Activated CD4-positive, alpha-beta T cell treated with anti-CD3 and anti-CD28 coated beads, Interleukin-2, amount 50 U/mL, for 16 hours (primary cell): ENCODE data around the gene ADAMTSL1.
"Not testable (repeated sequence)": the region's sequence is repeated elsewhere in the genome, so short reads cannot be mapped to it uniquely, and the experiment has no call there.

Source experiments
- DNase-seq: peaks from one replicate; pipeline ENCODE4 v3.0.0-alpha.2; 2020

The ADAMTSL1 gene

DNA sequence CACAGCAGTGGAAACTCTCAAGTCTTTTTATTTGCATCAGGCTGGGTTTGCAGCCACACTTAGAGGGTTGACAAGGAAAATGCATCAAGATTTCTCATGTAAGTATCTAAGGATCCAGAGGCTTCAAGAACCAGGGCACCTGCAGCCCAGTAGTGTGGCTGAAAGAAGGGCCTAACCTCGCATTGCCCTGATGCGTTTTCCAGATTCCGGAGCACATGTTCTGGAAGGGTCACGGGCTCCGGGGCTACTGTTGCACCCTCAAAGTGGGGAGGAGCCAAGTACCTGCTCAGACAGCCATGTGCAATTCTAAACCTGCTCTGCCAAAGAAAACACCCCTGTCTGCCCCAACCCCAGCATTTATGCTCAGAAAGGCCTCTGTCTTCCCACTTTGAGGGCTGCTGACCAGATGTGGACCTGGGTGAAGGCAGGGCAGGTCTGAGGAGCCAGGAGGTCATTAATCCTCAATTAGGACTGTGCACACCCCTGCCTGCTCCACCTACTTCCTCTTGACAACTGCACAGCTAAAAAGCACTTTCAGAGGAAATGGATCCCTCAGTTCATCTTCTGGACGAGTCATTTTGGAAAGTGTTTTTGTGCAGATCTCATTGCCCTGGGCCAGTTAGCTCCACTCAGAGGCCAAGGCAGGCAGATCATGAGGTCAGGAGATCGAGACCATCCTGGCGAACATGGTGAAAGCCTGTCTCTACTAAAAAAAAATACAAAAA is 448.4 kb downstream of the ADAMTSL1 start:
- no peak for DNase-seq

DNA sequence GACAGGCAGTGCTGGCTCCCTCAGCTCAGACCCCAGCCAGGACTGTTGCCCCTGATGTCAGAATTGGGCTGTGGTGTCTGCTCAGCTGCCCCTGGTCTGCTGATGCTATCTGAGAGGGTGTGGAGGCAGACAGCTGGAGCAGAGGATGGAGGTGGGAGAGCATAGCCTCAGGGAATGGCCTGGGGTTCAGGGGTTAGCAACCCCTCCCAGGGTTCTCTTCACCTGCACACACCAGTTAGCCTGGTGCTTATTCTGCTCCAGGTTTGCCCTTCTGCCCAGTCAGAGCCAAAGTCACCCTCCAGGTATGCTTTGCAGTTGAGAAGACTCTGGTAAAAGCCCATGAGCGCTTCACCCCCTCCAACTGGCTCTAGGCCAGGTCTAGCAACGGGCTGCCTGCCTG is 449.2 kb downstream of the ADAMTSL1 start:
- no peak for DNase-seq

DNA sequence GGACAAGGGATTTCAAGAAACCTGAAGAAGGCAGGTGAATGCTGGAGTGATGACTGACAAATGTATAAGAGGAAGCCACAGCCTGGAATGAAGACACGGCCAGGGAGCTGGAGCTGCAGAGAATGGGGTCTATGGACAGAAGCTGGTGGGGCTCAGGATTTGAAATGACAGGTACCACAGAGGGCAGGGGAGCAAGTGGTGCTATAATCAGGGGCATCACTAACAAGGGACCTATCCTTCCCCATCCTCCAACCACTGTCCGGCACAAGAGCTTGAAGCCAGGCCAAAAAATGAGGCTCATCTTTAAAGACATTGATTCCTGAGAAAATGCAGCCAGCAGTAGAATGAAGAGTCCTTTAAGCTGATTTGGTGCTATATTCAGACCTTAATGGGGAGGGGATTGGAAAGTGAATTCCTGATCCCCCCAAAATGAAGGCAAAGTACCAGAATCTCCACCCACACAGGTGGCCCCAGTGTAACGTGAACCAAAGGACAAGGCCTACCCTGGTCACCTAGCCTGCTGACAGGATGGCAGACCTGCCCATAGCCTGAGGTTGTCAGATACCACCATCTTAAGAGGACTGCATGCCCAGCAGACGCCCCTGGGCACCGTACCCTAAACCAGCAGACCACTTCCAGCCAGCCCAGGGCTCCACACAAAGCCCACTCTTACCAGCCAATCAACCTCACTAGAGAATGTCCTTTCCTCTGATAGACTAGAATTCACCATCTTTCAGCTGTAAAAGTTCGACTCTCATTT is 449.9 kb downstream of the ADAMTSL1 start:
- no peak for DNase-seq

DNA sequence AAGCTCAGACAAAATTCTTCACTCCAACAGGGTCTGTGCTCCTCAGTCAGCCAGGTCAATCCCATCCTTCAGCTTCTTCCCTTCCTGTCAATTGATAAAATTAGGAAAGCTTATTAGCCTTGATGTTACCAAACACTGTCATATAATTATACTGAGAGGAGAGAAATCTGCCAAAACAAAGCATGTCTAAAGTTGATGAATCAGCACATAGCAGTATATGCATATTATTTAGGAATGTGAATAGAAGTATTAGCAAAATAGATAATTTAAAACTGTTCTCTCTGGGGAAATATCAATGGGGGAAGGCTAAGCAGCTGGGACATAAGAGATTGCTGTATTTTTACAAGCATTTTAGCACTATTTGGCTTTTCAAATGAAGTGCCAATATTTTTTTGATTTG is 451.9 kb downstream of the ADAMTSL1 start:
- no peak for DNase-seq

DNA sequence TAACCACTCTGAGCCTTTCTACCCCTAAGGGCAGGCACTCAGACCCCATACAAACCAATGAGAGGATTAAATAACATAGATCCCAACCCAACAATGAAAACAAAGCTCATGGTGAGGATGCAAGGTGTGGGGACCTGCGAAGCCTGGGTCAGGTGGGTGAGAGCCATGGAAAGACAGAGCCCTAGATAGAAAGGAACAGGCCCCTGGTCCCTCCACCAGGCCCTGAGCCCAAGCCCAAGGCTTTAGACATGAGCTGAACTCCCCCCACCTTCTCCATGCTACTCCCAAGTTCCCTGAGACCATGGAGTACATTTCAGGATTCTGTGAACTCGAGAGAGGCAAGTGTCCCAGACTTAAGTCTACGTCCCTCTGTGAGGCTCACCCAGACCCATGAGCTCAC is 452.6 kb downstream of the ADAMTSL1 start:
- DNase-seq = no peak

DNA sequence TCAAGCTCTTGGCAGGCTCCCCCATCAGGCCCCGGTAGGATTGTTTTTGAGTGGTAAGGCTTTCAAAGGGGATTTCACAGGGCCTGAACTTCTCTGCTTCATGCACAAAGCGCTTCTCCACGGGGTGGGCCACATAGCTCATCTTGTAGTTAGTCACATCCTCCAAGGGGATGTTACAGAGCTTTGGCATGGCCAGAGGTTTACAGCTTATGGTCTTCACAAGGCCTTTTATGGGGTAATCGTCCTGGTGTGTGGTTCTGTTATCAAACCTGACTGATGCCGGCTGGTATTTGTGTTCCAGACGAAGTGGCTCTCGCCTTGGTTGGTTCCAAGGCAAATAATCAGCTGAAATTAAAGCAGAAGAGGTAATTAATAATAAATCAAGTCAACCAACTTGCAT is 454.8 kb downstream of the ADAMTSL1 start:
- no peak for DNase-seq

DNA sequence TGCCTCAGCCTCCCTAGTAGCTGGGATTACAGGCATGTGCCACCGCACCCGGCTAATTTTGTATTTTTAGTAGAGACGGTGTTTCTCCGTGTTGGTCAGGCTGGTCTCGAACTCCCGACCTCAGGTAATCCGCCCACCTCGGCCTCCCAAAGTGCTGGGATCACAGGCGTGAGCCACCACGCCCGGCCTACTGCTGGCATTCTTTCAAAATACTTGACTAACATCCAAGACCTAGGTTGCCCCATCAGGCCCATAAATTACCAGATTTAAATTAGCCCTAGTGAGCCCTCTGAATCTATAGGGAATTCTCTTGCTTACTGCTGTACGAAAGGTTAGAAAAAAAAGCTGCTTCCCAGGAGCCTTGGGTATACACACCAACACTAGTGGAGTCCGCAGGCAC is 456.7 kb downstream of the ADAMTSL1 start:
- DNase-seq = not testable (repeated sequence)

DNA sequence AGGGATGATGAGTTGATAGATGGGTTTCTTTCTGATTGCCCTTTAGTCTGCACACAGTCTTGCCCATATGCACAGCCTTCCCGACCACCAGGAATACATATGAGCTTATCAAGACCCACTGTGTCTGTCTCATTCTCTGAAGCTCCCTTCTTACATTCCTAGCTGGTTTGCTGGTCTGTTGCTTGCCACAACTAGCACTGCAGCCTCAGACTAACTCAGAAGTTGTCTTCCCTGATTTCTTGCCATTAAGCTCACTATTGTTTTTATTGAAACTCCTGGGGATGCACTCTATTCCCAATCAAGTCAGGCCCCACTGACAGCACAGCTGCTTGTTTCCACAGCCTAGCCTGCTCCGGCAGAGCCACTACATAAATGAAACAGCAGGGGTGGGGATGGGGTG is 461.6 kb downstream of the ADAMTSL1 start:
- no peak for DNase-seq

DNA sequence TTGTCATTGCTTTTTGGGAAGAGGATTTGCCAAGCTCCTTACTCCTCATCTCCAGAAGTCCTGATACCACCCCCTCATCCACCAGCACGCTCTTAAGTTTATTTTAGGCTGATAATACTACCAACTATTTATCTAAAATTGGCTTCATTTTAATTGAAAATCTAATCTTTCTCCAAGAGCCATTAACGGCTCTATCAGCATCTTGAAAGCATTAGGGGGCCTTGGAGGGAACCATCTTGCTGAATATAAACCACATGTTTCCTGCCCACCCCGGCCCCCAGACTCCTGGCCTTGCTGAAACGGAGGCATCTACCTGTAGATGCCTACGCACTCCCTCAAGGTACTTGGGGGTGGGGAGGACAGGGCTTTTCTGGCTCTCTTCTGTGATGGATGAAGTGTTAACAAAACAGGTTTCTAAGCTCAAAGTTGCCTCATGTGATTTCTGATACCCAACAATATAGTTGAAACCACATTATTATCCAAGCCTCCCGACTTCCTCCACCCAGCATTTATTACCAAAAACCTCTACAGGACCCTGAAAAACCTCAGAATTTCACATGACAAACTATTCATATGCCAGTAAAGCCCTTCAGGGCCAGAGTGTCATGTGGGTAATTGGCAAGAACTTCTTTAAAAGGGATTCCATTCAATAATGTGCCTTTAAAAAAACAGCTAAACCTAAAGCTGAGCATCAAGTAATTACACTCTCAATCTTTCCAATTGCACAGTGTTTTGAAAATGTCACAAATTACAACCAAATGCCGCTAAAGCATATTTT is 462.3 kb downstream of the ADAMTSL1 start:
- no peak for DNase-seq

DNA sequence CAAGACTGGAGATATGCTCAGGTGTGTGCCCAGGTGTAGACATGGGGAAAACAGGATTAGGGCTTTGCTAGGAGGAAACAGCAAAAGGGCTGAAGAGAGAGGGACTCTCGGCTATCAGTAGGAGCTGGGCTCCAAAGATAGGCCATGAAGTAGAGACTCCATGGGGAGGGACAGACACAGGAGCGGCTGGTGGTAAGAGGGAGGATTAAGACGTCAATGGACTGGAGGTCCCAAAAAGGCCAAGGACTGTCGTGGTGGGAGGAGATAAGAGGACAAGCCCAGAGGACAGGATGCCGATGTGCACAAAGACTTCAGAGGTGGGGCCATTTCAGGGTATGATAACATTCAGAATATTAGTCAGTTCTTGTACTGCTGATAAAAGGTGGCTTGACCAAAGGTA is 466.0 kb downstream of the ADAMTSL1 start:
- no peak for DNase-seq

DNA sequence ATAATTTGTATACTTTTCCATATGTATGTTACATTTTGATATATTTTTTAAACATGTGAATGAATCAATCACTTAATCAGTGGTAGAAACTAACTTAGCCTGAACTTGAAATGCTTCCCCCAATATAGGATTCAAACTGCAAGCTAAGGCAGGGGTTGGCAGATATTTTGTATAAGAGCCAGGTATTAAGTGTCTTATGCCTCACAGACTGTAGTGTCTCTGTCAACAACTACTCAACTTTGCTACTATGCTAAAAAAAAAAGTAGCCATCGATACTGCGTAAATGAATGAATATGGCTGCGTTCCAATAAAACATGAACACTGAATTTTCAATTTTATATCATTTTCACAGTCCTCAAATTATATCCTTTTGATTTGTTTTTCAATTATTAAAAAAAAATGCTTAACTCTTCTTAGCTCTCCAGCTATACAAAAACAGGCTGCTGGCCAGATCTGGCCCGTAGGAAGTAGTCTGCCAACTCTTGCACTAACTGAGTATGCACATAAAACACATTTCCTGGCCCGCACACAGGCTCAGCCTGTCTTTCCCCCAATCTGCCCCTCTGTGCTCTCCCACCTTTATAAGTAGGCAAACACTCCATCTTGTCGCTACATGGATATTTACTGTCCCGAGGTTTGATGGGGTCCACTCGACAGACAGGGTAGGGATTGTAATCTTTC is 467.2 kb downstream of the ADAMTSL1 start:
- no peak for DNase-seq

DNA sequence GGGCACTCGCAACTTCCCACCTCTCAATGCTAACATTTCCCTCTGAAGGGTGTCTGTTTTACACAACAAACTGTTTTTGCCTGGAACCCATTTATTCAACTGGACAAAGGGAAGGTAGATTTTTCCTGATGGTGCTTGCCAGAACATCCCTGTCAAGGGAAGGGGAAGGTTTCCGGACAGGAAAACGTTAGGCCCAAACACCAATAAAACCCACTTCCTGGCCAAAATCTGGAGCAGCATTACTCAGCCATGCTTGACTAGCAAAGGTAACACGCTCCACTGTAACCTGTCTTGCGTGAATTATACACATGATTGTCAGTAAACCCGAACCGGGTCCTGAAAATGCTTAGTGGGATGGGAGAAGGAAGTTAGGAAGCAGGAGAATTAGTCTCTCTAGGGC is 468.8 kb downstream of the ADAMTSL1 start:
- DNase-seq = no peak

DNA sequence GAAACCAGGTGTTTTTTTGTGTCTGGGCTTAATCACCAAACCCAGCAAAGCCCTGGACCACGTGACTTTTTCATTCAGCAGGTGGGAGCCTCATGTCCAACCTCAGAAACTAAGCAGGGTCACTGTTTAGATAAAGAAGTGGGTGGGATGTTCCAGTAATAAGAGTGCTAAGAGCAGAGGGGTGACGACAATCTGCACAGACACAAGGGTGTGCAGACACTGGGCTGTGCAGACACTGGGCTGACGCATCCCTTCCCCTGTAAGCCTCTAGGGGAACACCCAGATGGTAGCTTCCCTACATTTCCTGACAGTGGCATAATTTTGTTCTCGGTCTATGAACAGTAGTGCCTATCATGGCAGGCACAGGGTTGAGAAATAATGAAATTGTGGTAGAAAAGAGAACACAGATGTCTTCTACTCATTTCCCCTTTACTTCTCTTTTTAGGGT is 474.0 kb downstream of the ADAMTSL1 start:
- no peak for DNase-seq

DNA sequence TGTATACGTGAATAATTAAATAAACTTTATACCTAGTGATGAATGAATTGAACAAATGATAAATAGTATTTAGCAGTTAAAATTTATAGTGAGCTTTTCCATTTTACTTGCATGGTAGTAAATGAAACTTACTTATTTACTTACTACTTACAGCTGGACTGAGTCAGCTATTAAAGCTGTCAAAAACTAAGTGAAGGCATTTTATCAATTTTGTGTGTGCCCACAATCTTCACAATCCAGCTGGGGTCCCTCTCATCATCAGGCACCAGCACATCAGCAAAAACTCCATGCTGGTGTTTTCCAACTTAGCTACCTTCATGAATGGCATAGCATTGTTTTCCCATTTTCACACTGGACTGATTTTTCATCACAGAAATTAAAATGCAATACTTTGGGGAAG is 478.0 kb downstream of the ADAMTSL1 start:
- no peak for DNase-seq

DNA sequence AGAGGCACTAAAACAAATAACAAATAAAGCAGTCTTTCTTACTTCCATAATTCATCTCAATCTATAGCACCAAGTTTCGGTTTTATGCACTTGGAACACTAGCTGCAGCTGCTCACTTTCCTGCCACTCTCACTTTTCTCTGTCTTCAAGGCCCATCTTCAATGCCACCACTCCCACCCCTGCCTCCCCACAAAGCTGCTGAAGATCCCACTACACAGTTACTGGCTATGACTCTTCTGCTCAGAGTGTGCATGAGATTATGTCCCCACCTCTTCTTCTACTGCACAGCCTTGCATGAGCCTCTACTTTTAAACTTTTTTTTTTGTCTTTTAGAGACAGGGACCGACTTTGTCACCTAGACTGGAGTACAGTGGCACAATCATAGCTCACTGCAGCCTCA is 481.7 kb downstream of the ADAMTSL1 start:
- DNase-seq = no peak
